SK-N-SH (cell line): ENCODE data around the gene SDCCAG8. TPM values are rescaled to one million over a fixed set of nuclear protein-coding genes. Genes with fewer than 3 reads are reported as not detected.

Source experiments
- IRF3 ChIP-seq: fragments of 150-350 bp; IDR thresholded peaks from 2 replicates; pipeline ENCODE4 v1.6.1; 2016; ENCODE audit warnings: mild to moderate bottlenecking, low read depth, low read length
- polyA plus RNA-seq, 3 experiments: library from polyadenylated mRNA; depleted of rRNA; stranded (reverse); fragments of >200 nt; gene quantifications; 2 replicates each; pipeline ENCODE4 v1.2.3, GENCODE V29; 2012
- small RNA-seq, 7 experiments: library from RNA; depleted of rRNA; stranded (forward); fragments of <200 nt; gene quantifications; one replicate each; pipeline ENCODE3, GENCODE V24; 2012

Gene SDCCAG8
- polyA plus RNA-seq, 1 of the 3 experiments (the other 2 are of a cell fraction) = 22.7 TPM

DNA sequence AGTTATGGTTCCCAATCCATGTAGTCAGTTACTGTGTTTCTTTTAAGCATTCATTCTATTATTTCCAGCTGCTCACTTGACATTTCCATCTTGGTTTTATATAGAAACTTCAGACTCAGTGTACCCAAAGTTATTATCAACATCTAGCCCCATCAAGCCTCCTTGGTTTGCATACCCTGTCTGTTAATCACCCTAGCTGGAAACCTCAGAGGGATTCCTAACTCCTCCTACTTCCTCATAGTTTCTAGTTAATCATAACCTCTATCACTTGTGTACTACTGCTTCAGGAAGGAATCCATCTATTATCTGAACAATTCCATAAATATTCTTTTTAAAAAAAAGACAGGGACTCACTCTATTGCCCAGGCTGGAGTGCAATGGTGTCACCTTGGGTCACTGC, 293.3 kb downstream of the SDCCAG8 start (continued):
- no peak for TF ChIP-seq IRF3

Small RNA genes lying within 50 kb of the gene (small RNA-seq; reads per million reads assigned to genes)
- 0 to 11.9 (median 3.6) reads per million in 7 experiments for gene MIR4677

Other genes with a start within 250 kb of the SDCCAG8 start
- gene CEP170, start 760 bp upstream of the SDCCAG8 start, polyA plus RNA-seq (2012; rRNA removed) = 67.2 and 76.6 TPM in 2 replicates